GM19397 (cell line): ENCODE measurements around the gene NRG3.
"Not testable (repeated sequence)": the region's sequence is repeated elsewhere in the genome, so short reads cannot be mapped to it uniquely, and the experiment has no call there.

Experiments used
- ATAC-seq: cut with Tn5 transposase; IDR thresholded peaks from one replicate; pipeline ENCODE4 v1.9.1; 2021; ENCODE audit warnings: mild to moderate bottlenecking, moderate library complexity; ENCODE audit not compliant: unreplicated experiment

The NRG3 gene

GRCh38 chr10:82267465-82267864 lies 392.5 kb downstream of the NRG3 start:
- no peak for ATAC-seq

- no peak for ATAC-seq
These were observed 393.0 kb downstream of the NRG3 start for GRCh38 chr10:82267960-82268359.

DNA sequence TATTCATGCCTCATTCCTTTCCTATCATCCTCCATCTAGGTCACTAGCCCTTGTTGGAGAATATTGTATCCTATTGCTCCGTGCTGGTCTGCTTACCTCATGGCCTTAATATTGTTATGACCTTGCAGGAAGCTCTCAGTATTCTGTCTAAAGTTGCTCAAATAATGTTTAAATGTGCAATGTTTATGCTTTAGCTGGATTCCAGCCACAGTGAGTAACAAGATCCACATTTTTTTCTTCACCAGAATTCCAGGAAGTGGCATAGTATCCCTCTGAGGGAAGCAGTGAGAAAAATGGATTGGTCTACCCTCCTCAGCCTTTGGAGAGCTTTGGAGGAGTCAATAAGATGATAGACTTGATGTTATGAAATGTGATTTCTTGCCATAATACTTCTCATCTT lies 402.6 kb downstream of the NRG3 start:
- no peak for ATAC-seq

DNA sequence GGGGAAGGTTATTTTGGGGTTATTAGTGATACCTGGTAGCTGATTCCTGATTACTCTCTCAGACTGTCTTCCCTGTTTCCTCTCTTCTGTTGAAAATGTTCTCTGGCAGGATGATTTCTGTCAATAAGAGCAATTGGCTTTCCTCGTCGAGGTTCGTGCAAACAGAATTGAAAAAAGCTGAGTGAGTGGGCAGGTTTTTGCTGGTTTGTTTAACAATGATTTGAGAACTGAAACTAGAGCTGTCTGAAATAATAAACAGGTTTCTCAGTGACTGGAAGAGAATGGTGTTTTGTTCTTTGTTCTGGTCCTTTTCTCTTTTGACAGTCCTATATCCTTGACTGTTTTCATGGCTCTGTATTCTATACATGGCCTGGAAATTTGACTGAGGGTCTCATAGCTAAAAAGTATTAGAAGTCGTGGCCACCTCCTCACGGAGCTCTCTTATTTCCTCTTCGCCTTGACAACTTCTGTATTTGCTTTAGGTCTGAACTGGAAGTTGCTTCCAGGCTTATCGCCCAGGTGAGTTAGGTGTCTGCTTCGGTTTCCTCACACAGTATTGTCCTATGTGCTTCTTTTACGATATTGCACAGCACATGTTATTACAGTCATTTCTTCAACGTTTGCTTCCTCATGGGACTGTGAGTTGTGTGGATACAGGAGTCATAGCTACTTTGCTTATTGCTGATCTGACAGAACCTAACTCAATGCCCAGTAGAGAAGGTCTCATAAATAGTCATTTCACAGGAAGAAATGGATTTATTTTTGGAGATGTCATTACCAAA lies 403.6 kb downstream of the NRG3 start:
- no peak for ATAC-seq

- no peak for ATAC-seq
These were observed 407.9 kb downstream of the NRG3 start for GRCh38 chr10:82282782-82283456.

DNA sequence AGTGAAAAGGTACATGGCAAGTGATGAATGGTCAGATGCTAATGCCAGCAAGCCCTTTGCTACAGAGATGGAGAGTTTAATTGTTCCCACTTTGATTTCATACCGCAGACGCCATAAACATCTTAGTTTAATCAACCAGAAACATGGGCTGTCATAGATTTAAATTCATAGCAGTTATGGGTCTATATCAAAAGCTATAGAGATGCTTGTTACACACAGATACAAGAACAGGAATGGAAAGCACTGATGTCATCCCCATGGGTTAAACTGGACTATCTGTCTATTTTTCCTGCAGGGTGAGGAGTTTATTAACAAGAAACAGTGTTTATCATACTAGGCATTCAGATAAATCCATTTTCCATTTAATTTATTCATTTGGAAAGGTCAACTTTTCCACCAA lies 409.2 kb downstream of the NRG3 start:
- no peak for ATAC-seq

DNA sequence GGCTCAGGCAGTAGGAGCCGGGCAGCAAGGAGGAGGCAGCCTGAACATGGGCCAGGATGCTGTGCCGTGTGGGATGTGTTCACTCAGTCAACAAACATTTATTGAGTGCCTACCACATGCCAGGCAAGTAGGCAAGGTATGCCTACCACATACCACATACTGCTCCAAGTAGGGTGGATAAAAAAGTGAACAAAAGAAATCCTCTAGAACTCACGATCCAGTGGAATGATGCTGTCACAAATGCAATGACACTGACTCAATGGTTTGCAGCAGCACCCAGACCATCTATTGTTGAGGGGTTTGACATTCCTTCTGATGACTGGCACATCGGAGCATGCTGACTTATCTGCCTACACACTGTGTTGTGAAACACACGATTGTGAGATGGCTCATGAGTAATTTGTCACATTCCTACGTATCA lies 413.5 kb downstream of the NRG3 start:
- no peak for ATAC-seq

DNA sequence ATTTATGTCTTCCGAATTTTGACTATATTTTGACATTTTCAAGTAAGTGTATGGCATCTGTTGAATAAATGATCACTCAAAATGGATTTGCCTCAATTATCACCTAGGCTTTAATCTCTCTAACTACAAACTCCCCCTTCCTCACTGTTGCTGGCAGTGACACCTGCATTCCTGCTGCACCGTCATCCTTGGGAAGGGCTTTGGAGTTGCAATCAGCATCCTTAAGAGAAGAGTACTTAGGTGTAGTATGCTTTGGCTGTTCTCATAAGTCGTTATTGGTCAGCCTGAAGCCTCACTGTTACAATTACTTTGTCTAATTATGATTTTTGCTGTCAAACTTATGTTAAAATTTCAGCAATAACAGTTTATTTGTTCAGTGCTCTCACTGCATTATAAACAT lies 415.0 kb downstream of the NRG3 start:
- no peak for ATAC-seq

GRCh38 chr10:82294874-82295378 lies 419.9 kb downstream of the NRG3 start:
- ATAC-seq: no peak

- ATAC-seq: no peak
These were observed 433.6 kb downstream of the NRG3 start for GRCh38 chr10:82308641-82309040.

DNA sequence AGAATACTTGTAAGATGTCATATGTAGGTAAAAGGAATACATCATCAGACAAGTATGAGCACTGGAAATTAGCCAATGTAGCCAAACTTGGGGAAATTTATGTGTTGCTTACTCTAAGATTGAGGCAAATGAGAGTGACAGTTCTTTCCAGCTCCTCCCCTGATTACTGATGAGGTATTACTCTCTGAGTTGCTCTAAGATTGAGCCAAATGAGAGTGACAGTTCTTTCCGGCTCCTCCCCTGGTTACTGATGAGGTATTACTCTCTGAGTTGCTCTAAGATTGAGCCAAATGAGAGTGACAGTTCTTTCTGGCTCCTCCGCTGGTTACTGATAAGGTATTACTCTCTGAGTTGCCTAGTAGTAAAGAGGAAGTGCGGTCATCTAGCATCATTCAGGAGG lies 435.8 kb downstream of the NRG3 start:
- ATAC-seq: no peak

DNA sequence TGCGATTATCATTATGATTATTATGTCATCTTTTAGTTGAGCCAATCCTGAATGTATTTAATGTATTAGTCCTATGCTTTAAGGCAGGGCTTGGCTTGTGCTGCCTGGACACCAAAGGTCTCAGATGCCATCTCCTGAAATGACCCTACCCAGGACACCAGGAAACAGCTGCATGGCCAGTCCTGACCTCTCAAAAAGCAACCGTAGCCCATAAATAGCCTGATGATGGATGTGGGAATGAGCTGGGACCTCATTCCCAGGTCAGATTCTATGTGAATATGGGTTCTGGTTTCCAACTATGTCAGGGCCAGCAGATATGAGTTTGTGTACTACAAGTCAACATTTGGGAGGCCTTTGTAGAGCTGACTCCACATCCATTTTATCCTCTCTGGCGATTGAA lies 438.4 kb downstream of the NRG3 start:
- no peak for ATAC-seq

GRCh38 chr10:82318534-82318933 lies 443.5 kb downstream of the NRG3 start:
- ATAC-seq: no peak

- no peak for ATAC-seq
These were observed 444.1 kb downstream of the NRG3 start for GRCh38 chr10:82319074-82319473.

DNA sequence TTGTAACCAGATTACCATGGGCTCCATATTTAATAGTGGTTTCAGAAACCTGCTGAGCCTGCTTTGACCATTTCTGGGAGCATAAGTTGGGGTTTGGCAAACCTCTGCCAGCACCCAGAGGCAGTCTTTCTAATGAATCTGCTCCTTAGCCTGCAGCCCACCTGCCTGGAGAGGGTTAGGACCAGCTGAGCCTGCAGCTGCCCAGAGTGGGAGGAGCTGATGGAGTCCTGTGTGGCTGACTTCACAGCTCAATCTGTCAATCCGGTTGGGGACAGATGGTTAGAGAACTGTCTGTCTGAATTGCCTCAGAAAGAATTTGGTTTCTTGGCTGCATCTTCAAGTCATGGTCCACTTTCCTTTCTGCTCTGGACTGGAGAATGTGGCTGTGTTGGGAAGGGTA lies 444.6 kb downstream of the NRG3 start:
- ATAC-seq: no peak

- no peak for ATAC-seq
These were observed 446.7 kb downstream of the NRG3 start for GRCh38 chr10:82321724-82322123.

DNA sequence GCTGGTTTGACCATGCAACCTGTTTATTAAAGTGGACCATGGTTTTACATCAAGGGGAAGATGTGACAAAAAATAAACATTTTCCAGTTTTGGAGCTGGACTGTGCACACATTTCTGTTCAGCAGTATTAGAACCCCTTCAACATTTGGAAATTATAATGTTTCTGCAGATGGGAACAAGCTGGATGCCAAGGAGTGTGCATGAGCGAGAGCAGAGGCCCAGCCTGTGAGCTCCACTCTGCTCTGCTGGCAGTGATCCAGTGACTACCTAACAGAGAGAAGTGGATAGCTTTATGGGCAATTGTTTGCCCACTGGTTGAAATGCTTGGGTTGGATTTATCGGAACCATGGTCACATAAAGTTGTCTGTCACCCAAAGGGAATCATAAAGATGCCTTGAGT lies 456.7 kb downstream of the NRG3 start:
- ATAC-seq: no peak

GRCh38 chr10:82335831-82336230 lies 460.8 kb downstream of the NRG3 start:
- ATAC-seq: no peak

DNA sequence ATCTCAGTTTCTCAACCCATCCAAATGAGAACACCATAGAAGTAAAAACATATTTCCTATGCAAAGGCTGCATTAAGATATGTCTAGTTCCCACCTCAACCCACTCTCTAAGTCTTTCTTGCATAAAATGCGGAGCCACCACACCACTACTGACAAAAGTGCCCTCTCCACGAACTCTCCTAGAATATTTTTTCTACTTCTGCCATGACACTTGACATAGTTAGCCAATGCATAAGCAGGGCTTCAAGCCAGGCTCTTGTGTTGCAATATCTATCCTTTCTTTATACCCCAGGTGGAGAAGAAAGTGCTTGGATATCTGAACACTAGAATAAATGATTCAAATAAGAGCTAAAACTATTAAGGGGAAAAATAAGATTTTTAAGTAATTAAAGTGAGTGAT lies 465.2 kb downstream of the NRG3 start:
- ATAC-seq: no peak

GRCh38 chr10:82349590-82349989 lies 474.6 kb downstream of the NRG3 start:
- not testable (repeated sequence) for ATAC-seq

DNA sequence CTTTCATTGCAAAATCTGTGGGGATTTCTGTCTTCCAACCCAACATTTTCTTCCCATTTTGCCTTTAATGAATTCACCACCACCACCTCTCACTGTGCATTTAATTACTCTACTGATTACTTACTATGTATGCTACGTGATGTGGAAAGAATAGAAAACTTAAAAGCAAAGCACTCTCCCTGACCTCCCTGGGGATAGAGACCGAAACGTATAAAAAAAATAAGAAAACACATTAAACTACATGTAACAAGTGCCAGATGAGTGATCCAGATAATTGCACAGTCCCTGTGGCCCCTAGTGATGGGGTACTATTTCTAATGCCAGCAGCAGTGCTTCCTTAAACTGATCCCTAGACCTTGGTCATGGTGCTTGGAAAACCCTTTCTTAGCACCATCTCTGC lies 478.4 kb downstream of the NRG3 start:
- ATAC-seq: no peak

DNA sequence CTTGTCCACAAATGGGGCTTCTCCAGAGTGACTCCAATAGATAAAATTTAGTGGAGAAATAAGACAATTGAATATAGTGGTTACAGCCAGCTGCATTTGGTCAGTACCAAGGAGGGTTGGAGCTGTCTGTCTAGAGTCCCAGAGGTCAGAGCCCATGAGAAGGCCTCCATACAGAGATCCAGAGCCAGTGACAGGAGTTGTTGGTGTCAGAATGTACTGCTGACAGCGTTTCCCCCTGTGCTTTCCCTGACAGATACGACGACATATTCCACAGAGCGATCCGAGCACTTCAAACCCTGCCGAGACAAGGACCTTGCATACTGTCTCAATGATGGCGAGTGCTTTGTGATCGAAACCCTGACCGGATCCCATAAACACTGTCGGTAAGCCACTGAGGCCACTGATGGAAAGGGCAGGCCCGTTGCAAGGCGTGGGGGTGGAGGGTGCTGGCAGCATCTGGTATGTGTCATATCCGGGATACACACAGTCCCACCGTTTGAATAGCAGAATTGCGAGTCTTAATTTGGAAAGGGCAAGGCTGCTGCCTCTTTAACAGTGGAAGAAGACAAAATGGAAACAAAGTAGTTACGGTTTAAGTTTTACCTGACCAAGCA lies 483.6 kb downstream of the NRG3 start:
- ATAC-seq: no peak
